ENCODE results near the gene SLC25A42.

DNA sequence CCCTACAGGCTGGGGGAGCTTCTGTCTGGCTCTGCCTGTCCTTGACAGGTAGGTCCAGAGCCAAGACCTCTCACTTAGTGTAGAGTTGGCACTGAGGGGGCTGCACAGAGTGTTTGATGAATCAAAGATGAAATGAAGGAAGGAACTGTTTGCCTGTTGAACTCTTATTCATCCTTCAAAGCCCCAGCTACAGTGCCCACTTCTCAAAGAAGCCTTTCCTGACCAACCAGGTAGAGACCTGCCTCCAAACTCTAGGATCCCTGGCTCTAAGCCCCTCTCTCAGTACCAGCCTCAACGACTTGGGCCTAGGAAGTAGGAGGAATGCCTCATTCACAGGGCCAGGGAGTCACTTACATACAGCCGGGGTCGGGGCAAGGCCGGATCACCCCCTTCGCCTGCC is 83.5 kb downstream of the SLC25A42 start:
- TF ChIP-seq MYC (IDR thresholded peaks at IDR 0.05; ENCODE audit: low read depth, low read length) (no peak), POLR2A (IDR thresholded peaks at IDR 0.05; ENCODE audit: extremely low read depth, insufficient read length) (no peak), MAX (IDR thresholded peaks at IDR 0.05; ENCODE audit: low read depth, low read length) (no peak)
- TF ChIP-seq, protein P1, sequence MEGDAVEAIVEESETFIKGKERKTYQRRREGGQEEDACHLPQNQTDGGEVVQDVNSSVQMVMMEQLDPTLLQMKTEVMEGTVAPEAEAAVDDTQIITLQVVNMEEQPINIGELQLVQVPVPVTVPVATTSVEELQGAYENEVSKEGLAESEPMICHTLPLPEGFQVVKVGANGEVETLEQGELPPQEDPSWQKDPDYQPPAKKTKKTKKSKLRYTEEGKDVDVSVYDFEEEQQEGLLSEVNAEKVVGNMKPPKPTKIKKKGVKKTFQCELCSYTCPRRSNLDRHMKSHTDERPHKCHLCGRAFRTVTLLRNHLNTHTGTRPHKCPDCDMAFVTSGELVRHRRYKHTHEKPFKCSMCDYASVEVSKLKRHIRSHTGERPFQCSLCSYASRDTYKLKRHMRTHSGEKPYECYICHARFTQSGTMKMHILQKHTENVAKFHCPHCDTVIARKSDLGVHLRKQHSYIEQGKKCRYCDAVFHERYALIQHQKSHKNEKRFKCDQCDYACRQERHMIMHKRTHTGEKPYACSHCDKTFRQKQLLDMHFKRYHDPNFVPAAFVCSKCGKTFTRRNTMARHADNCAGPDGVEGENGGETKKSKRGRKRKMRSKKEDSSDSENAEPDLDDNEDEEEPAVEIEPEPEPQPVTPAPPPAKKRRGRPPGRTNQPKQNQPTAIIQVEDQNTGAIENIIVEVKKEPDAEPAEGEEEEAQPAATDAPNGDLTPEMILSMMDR (IDR thresholded peaks at IDR 0.05; ENCODE audit: low read depth, low read length), result no peak

Measured in NB4 (cell line).